ENCODE data around the gene DAP.

DNA sequence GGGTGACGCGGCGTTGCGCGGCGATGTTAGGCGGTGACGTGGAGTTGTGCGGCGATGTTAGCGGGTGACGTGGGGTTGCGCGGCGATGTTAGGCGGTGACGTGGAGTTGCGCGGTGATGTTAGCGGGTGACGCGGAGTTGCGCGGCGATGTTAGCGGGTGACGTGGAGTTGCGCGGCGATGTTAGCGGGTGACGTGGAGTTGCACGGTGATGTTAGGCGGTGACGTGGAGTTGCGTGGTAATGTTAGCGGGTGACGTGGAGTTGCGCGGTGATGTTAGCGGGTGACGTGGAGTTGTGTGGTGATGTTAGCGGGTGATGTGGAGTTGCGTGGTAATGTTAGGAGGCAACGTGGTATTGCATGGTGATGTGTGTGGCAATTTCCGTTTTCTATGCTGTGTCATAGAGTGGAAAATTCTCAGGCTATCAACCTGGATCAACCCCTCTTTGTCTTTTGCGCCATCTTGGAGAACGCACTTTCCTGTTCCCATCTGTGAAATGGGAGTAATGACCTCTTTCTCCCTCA is 121.1 kb downstream of the DAP start:
- TF ChIP-seq EZH2 (IDR thresholded peaks at IDR 0.05; ENCODE audit: low read length): no peak
- no peak for TF ChIP-seq CTCF (optimal IDR thresholded peaks at IDR 0.05 in 1 of 3, IDR thresholded peaks at IDR 0.05 in 1 of 3, conservative IDR thresholded peaks at IDR 0.05 in 1 of 3; ENCODE audit: extremely low read depth in 1 of 3, insufficient read depth in 2 of 3, low read length in 3 of 3)

All from keratinocyte (primary cell).